Omental fat pad (tissue), 4 donors: ENCODE data around the gene SLC5A5. TPM values are rescaled to one million over a fixed set of nuclear protein-coding genes. Genes with fewer than 3 reads are reported as not detected.

Source experiments
- ATAC-seq: fragments of 150-250 bp; one replicate; pipeline ENCODE4 v1.9.1; 2016; ENCODE audit warnings: mild to moderate bottlenecking, moderate library complexity; ENCODE audit not compliant: low FRiP score
- DNase-seq: peaks from one replicate; pipeline ENCODE4 v3.0.0-alpha.2; 2019; ENCODE audit warnings: low spot score
- total RNA-seq, 4 donors: library from RNA; depleted of rRNA; stranded (reverse); fragments of >200 nt; gene quantifications; one replicate each; pipeline ENCODE4 v1.1.0, GENCODE V29; 2016
- TF ChIP-seq, protein P1 (sequence below), 3 donors: fragments of 450-650 bp; IDR thresholded peaks; one replicate each; pipeline ENCODE4 v1.5.1; 2016 to 2017; ENCODE audit warnings: antibody characterized with exemption in 3 of 3, mild to moderate bottlenecking in 3 of 3, moderate library complexity in 2 of 3

SLC5A5 gene
- total RNA-seq, 4 donors from 2014 or later: 0.09 TPM; not detected in 3

GRCh38 chr19:17832443-17833208, 39.1 kb upstream of the SLC5A5 start:
- TF ChIP-seq, protein P1, sequence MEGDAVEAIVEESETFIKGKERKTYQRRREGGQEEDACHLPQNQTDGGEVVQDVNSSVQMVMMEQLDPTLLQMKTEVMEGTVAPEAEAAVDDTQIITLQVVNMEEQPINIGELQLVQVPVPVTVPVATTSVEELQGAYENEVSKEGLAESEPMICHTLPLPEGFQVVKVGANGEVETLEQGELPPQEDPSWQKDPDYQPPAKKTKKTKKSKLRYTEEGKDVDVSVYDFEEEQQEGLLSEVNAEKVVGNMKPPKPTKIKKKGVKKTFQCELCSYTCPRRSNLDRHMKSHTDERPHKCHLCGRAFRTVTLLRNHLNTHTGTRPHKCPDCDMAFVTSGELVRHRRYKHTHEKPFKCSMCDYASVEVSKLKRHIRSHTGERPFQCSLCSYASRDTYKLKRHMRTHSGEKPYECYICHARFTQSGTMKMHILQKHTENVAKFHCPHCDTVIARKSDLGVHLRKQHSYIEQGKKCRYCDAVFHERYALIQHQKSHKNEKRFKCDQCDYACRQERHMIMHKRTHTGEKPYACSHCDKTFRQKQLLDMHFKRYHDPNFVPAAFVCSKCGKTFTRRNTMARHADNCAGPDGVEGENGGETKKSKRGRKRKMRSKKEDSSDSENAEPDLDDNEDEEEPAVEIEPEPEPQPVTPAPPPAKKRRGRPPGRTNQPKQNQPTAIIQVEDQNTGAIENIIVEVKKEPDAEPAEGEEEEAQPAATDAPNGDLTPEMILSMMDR (IDR thresholded peaks at IDR 0.05): no peak
- ATAC-seq: no peak
- DNase-seq: no peak

GRCh38 chr19:17834350-17835181, 37.2 kb upstream of the SLC5A5 start:
- ATAC-seq (no peak), DNase-seq (no peak)
- TF ChIP-seq, protein P1 (IDR thresholded peaks at IDR 0.05): no peak

DNA sequence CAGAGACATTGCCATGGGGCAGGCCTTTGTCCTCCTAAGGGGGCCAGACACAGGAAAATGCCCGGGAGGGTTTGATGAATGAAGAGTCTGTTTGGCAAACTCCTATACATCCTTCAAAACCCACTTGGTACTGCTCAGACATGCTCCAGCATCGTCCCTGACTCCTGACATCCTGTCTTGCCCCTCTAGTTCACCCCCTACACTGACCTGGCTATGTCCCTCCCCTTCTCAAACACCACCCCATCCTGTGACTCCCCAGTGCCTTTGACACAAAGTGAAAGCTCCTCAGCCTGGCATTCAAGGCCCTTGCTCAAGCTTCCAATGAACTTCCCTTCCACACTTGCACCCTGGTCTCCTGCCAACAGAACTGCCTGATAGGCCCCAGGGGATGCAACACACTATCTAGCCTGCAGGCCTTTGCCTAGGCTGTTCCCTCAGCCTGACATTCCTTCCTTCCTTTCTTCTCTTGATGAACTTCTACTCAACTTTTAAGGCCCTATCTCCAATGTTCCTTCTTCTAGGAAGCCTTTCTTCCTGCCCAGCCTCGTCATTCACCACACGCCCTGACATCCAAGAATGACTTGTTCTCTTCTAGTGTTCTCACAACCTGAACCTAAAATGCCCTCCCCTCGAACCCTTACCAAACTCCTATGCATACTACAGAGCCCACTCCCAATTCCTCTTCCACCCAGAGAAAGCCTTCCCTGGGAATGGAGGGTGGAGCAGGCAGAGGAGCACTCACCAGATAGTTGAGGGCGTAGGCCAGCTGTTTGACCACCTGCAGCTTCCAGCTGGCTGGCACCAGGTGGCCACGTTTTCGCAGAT, 36.4 kb upstream of the SLC5A5 start:
- DNase-seq: no peak
- ATAC-seq: no peak
- TF ChIP-seq, protein P1 (IDR thresholded peaks at IDR 0.05): no peak

DNA sequence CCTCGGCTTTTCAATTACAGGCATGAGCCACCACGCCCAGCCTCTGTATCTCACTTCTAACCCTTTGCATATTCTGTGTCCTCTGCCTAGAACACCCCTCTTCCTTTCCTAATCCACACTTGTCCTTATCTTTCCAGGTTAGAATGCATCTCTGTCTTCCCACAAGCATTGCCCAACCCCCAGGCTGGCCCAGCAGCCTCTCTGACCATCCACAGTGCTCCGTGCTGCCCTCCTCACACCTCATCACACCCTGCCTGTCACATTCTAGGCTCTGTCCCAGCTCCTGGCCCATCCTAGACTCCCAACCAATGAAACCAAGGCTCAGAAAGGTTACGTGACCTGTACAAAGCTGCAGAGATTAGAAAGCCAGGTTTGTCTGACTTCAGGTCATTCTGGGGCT, 35.2 kb upstream of the SLC5A5 start:
- TF ChIP-seq, protein P1 (IDR thresholded peaks at IDR 0.05): no peak
- no peak for DNase-seq
- ATAC-seq: no peak

GRCh38 chr19:17837972-17838371, 33.8 kb upstream of the SLC5A5 start:
- ATAC-seq: no peak
- TF ChIP-seq, protein P1 (IDR thresholded peaks at IDR 0.05): no peak
- no peak for DNase-seq

- ATAC-seq (no peak), DNase-seq (no peak)
- TF ChIP-seq, protein P1 (IDR thresholded peaks at IDR 0.05): no peak
These were observed 31.7 kb upstream of the SLC5A5 start for GRCh38 chr19:17840019-17840418.
